ENCODE results near the gene HNRNPL. TPM values are rescaled to one million over a fixed set of nuclear protein-coding genes. Genes with fewer than 3 reads are reported as not detected.
"Not testable (repeated sequence)": the region's sequence is repeated elsewhere in the genome, so short reads cannot be mapped to it uniquely, and the experiment has no call there.

HNRNPL gene
- total RNA-seq, 6 experiments from 2014 or later, result 89.5 to 157 (median 102) TPM

DNA sequence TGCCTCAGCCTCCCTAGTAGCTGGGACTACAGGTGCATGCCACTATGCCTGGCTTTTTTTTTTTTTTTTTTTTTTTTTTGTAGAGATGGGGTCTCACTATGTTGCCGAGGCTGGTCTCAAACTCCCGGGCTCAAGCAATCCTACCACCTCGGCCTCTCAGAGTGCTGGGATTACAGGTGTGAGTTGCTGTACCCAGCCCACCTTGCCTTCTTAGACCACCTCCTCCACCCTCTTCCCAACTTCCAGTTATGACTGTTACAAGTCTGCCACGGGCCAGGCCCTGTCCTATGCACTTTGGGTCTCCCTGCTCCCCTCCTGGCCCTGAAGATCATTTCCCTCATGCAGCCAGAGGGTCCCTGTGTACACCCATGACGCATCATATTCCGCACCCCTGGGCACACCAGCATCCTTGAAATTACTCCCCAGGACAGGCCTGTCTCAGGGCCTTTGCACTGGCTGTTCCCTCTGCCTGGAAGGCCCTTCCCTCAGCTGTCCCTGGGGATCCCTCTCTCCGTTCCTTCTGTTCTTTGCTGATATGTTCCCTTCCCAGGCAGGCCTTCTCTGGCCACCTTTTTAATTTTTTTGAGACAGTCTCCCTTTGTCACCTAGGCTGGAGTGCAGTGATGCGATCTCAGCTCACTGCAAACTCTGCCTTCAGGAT lies 40.1 kb downstream of the HNRNPL start:
- Histone ChIP-seq H3K4me3 (no peak overlapping the region), H3K27me3 (no peaks in the 10 kb centered on the region), H3K4me1 (peaks cover 0 to 14% (median 4%) of the 10 kb centered on the region in 4 donors), H3K36me3 (no peaks in the 10 kb centered on the region), H3K9me3 (no peaks in the 10 kb centered on the region), H3K27ac (no peak overlapping the region)
- peak in 1 of 3 donors; percentile 18 for DNase-seq
- WGBS (ENCODE audit: insufficient coverage, low coverage, low lambda C conversion rate, missing lambda C conversion rate), result 93% methylated on average over 7 of the region's 8 CpGs
- intact Hi-C loops (cut with DNase I), result loop anchor here in 1 of 2 donors (10.0 kb wide), 1 partner anchor 85 kb away; no protein-coding TSS in a partner anchor
- TF ChIP-seq CTCF (IDR thresholded peaks at IDR 0.05), result no peak
- no peak for TF ChIP-seq POLR2A (IDR thresholded peaks at IDR 0.05)
- ATAC-seq, result no peak

DNA sequence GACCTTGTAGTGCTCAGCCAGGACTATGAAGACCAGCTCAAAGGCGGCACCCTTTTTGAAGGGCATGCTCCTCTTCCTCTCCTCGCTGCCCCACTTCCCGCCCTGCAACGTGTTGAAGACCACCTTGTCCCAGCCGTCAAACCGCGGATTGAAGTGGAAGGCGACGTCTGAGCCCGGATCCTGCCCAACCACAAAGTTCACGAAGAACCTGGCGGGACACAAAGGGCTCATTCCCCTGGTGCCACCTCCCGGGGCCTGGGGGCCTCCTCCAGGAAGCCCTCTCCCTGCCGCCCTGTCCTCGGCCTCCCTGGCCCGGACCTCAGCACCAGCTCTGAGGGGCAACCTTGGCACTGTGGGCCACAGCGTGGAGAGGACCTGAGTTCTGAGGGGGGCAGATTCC lies 41.0 kb downstream of the HNRNPL start:
- no peak overlapping the region for H3K27ac ChIP-seq
- ATAC-seq (no peak), DNase-seq (peak in 1 of 3 donors; percentile 43)
- H3K4me3 ChIP-seq, result no peak overlapping the region
- TF ChIP-seq POLR2A (IDR thresholded peaks at IDR 0.05) (no peak), CTCF (IDR thresholded peaks at IDR 0.05) (no peak)
- 98% methylated on average over 8 of the region's 17 CpGs for WGBS (ENCODE audit: insufficient coverage, low coverage, low lambda C conversion rate, missing lambda C conversion rate)
- no peaks in the 10 kb centered on the region for H3K27me3 ChIP-seq
- H3K4me1 ChIP-seq, result peaks cover 0 to 11% (median 4%) of the 10 kb centered on the region in 4 donors
- intact Hi-C loops (cut with DNase I), result no loop called here
- no peaks in the 10 kb centered on the region for H3K9me3 ChIP-seq
- H3K36me3 ChIP-seq, result no peaks in the 10 kb centered on the region

- H3K27ac ChIP-seq; H3K27me3 ChIP-seq; H3K4me1 ChIP-seq; H3K36me3 ChIP-seq; intact Hi-C loops (cut with DNase I); H3K9me3 ChIP-seq; ATAC-seq; H3K4me3 ChIP-seq: not testable (repeated sequence)
- WGBS (ENCODE audit: insufficient coverage, low coverage, low lambda C conversion rate, missing lambda C conversion rate), result 87% methylated on average over 15 of the region's 18 CpGs
- peak in 1 of 3 donors; percentile 11 for DNase-seq
Measured at GRCh38 chr19:38807374-38808098, 42.2 kb downstream of the HNRNPL start.

DNA sequence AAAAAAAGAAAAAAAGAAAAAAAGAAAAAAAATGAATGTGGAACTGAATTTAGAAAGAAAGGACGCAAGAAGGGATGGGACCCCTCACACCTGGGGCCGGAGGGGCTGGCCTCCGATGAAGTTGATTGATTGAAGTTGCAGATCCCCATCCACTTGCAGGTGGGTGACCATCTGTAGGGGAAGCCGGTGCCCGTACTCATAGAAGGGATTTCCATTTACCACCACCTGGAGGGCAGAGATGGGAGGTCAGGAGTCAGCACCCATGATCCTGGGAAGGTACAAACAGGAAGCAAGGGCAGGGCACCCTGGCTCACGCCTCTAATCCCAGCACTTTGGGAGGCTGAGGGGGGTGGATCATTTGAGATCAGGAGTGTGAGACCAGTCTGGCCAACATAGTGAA lies 43.4 kb downstream of the HNRNPL start:
- H3K27me3 ChIP-seq, result no peaks in the 10 kb centered on the region
- no peak for ATAC-seq
- 100% methylated on average over 3 of the region's 6 CpGs for WGBS (ENCODE audit: insufficient coverage, low coverage, low lambda C conversion rate, missing lambda C conversion rate)
- intact Hi-C loops (cut with DNase I), result no loop called here
- peak in 1 of 3 donors; percentile 15 for DNase-seq
- H3K4me1 ChIP-seq, result no peaks in the 10 kb centered on the region
- H3K36me3 ChIP-seq, result peaks cover 0 to 7% (median 0%) of the 10 kb centered on the region in 4 donors
- no peak overlapping the region for H3K4me3 ChIP-seq
- H3K27ac ChIP-seq, result no peak overlapping the region
- TF ChIP-seq CTCF (IDR thresholded peaks at IDR 0.05), result no peak
- TF ChIP-seq POLR2A (IDR thresholded peaks at IDR 0.05), result no peak
- no peaks in the 10 kb centered on the region for H3K9me3 ChIP-seq

DNA sequence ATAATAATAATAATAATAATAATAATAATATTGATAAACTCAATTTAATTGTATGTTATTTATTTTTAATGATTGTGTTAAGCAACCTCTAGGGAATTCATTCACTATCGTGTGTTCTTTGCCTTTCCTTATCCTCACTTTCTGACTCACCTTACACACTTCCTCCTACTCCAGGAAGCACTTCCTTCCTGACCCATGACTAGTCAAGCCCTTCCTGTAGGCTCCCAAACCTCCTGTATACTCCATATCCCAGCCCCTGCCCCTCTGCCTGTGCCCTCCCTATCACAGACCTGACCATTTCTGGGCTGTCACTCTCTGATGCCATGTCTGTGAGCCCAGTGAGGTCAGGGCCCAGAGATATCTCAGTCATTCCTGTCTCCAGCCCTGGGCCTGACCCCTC lies 44.6 kb downstream of the HNRNPL start:
- Histone ChIP-seq H3K4me1 (no peaks in the 10 kb centered on the region), H3K4me3 (no peak overlapping the region), H3K27ac (no peak overlapping the region), H3K36me3 (peaks cover 0 to 7% (median 0%) of the 10 kb centered on the region in 4 donors), H3K27me3 (no peaks in the 10 kb centered on the region), H3K9me3 (no peaks in the 10 kb centered on the region)
- WGBS (ENCODE audit: insufficient coverage, low coverage, low lambda C conversion rate, missing lambda C conversion rate), result 47% methylated on average over 1 of the region's 1 CpG
- ATAC-seq, result peak in 3 of 4 donors; percentile 29 to 67 (median 58)
- TF ChIP-seq POLR2A (IDR thresholded peaks at IDR 0.05), result no peak
- no peak for TF ChIP-seq CTCF (IDR thresholded peaks at IDR 0.05)
- intact Hi-C loops (cut with DNase I), result no loop called here
- DNase-seq, result peak in 1 of 3 donors; percentile 18
